ENCODE measurements around the gene PHF13. TPM values are rescaled to one million over a fixed set of nuclear protein-coding genes. Genes with fewer than 3 reads are reported as not detected.

The PHF13 gene
- total and polyA plus RNA-seq, 10 donors: 3.4 to 14.0 (median 9.2) TPM

DNA sequence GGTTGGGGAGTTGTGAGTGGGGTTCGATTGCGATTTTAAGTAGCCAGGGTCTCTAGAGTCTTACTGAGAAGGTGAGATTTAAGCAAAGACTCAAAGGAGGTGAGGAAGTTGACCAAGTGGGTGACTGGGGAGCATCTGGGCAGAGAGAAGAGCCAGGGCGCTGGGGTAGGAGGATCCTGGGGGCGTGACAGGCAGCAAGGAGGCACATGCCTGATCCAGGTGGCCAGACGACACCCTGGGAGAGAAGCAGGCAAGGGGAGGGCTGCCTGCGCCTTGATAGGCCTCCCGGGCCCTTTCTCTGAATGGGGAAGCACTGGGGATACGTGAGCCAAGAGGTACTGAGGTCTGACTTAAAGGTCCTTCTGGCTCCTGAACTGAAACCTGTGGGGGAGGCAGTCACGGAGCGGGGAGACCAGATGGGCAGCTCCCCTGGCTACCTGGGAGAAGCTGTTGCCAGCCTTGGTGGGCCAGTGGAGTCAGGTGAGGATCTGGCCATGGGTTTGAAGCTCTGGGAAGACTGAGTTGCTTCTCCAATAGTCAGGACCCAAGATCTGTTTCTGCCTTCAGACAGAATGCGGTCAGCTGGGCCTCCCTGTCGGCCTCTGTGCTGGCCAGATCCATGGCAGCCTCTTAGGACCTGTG, 28.3 kb upstream of the PHF13 start:
- DNase-seq: no peak
- 85 to 91% (median 90%) methylated on average over 10 to 12 of the region's 12 CpGs for WGBS, 5 donors
- H3K9me3 ChIP-seq: no peaks in the 10 kb centered on the region
- no peaks in the 10 kb centered on the region for H3K27me3 ChIP-seq (replicated peaks in 1 of 7)
- peaks cover 31 to 99% (median 68%) of the 10 kb centered on the region in 6 donors for H3K4me1 ChIP-seq
- H3K27ac ChIP-seq: no peak overlapping the region
- H3K4me3 ChIP-seq: no peak overlapping the region
- TF ChIP-seq POLR2A (IDR thresholded peaks at IDR 0.05) (no peak), POLR2AphosphoS5 (IDR thresholded peaks at IDR 0.05) (peak in 1 of 3 donors; percentile 43)
- TF ChIP-seq, protein P1, sequence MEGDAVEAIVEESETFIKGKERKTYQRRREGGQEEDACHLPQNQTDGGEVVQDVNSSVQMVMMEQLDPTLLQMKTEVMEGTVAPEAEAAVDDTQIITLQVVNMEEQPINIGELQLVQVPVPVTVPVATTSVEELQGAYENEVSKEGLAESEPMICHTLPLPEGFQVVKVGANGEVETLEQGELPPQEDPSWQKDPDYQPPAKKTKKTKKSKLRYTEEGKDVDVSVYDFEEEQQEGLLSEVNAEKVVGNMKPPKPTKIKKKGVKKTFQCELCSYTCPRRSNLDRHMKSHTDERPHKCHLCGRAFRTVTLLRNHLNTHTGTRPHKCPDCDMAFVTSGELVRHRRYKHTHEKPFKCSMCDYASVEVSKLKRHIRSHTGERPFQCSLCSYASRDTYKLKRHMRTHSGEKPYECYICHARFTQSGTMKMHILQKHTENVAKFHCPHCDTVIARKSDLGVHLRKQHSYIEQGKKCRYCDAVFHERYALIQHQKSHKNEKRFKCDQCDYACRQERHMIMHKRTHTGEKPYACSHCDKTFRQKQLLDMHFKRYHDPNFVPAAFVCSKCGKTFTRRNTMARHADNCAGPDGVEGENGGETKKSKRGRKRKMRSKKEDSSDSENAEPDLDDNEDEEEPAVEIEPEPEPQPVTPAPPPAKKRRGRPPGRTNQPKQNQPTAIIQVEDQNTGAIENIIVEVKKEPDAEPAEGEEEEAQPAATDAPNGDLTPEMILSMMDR (IDR thresholded peaks at IDR 0.05 in 8 of 11, conservative IDR thresholded peaks at IDR 0.05 in 3 of 11): no peak
- intact Hi-C loops (cut with DNase I; ENCODE audit: low total_unique reads): no loop called here
- H3K36me3 ChIP-seq: peaks cover 0 to 52% (median 30%) of the 10 kb centered on the region in 6 donors

DNA sequence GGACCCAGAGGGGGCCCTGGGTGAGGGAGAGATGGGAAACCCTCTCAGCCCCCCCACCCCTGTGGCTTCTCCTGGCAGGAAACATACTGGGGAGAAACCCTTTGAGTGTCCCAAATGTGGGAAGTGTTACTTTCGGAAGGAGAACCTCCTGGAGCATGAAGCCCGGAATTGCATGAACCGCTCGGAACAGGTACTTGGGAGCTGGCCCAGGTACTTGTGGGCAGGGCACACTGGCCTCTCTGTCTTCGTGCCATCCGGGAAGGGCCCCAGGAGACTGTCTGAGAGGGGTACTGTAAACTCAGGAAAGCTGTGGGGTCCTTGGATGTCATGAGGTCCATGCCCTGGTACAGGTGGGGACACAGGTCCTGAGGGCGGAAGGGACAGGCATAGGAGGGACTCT, 27.7 kb upstream of the PHF13 start:
- H3K27me3 ChIP-seq (replicated peaks in 1 of 7): no peaks in the 10 kb centered on the region
- H3K4me3 ChIP-seq: no peak overlapping the region
- H3K4me1 ChIP-seq: peaks cover 27 to 99% (median 67%) of the 10 kb centered on the region in 6 donors
- no peak for TF ChIP-seq POLR2A (IDR thresholded peaks at IDR 0.05)
- TF ChIP-seq, protein P1 (IDR thresholded peaks at IDR 0.05 in 8 of 11, conservative IDR thresholded peaks at IDR 0.05 in 3 of 11): no peak
- no peak for TF ChIP-seq POLR2AphosphoS5 (IDR thresholded peaks at IDR 0.05)
- 94 to 99% (median 97%) methylated on average over 7 of the region's 7 CpGs for WGBS, 5 donors
- H3K27ac ChIP-seq: no peak overlapping the region
- intact Hi-C loops (cut with DNase I; ENCODE audit: low total_unique reads): no loop called here
- H3K36me3 ChIP-seq: peaks cover 0 to 58% (median 34%) of the 10 kb centered on the region in 6 donors
- DNase-seq: no peak
- H3K9me3 ChIP-seq: no peaks in the 10 kb centered on the region

DNA sequence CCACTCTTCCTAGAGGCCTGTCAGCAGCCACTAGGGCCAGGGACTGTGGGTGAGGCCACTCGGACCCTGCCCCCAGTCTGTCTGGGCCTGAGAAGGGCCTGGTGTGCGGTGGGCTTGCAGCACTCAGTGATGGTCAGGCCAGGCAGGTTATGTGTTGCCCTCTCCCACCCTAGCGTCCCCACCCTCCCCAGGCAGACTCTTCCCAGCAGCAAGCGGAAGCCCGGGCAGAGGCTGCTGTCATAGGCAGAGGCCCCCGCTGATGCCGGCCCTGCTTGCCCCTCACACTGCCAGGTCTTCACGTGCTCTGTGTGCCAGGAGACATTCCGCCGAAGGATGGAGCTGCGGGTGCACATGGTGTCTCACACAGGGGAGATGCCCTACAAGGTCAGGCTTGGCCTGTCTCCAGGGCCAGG, 27.1 kb upstream of the PHF13 start:
- Histone ChIP-seq H3K36me3 (peaks cover 0 to 63% (median 34%) of the 10 kb centered on the region in 6 donors), H3K27ac (no peak overlapping the region), H3K4me3 (no peak overlapping the region), H3K27me3 (replicated peaks in 1 of 7) (no peaks in the 10 kb centered on the region), H3K4me1 (peaks cover 21 to 99% (median 67%) of the 10 kb centered on the region in 6 donors), H3K9me3 (no peaks in the 10 kb centered on the region)
- DNase-seq: no peak
- intact Hi-C loops (cut with DNase I; ENCODE audit: low total_unique reads): no loop called here
- WGBS, 5 donors: 89 to 97% (median 91%) methylated on average over 7 to 11 of the region's 11 CpGs
- TF ChIP-seq POLR2A (IDR thresholded peaks at IDR 0.05): no peak
- peak in 1 of 3 donors; percentile 50 for TF ChIP-seq POLR2AphosphoS5 (IDR thresholded peaks at IDR 0.05)

DNA sequence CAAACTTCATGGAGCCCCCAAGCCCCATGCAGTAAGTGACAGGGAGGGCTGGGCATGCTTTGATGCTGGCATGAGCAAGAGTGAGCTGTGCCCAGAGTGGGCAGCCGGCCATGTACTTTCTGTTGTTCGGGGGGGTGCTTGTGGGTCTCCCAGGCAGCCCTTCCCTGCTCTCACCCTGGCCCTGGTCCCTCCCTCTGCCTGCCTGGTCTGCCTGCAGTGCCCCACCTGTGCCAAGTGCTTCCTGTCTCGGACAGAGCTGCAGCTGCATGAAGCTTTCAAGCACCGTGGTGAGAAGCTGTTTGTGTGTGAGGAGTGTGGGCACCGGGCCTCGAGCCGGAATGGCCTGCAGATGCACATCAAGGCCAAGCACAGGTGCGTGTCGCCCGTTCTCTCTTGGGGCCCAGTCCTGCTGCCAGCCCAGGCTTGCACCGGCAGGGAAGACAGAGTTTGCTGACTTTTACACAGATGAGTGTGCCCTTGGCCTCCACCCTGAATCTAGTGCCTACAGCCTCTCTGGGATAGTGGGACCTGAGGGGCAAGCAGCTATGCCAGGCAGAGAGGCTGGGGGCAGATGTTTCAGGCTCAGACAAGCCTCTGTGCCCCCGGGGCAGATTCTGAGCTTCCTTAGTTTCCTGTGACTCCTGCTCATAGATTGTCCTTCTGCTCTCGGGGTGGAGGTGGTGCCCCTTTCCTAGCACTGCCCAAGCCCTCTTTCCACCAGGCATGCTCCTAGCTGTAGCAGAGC, 26.1 kb upstream of the PHF13 start:
- intact Hi-C loops (cut with DNase I; ENCODE audit: low total_unique reads): no loop called here
- H3K27ac ChIP-seq: peak overlapping the region in 2 of 8 donors; percentile 7 to 20
- DNase-seq: no peak

More for the DNA sequence above, 26.1 kb upstream of the PHF13 start:
- Histone ChIP-seq H3K4me1 (peaks cover 13 to 99% (median 67%) of the 10 kb centered on the region in 6 donors), H3K27me3 (replicated peaks in 1 of 7) (no peaks in the 10 kb centered on the region), H3K36me3 (peaks cover 0 to 73% (median 40%) of the 10 kb centered on the region in 6 donors), H3K4me3 (no peak overlapping the region), H3K9me3 (no peaks in the 10 kb centered on the region)
- TF ChIP-seq POLR2AphosphoS5 (IDR thresholded peaks at IDR 0.05) (peak in 2 of 3 donors; percentile 53), POLR2A (IDR thresholded peaks at IDR 0.05) (no peak)
- 37 to 49% (median 46%) methylated on average over 10 to 13 of the region's 13 CpGs for WGBS, 5 donors
